NCI-H526 treated with DMSO at 0.1 percent for 48 hours (cell line): ENCODE measurements around the gene ATRN.
"Not testable (repeated sequence)": the region's sequence is repeated elsewhere in the genome, so short reads cannot be mapped to it uniquely, and the experiment has no call there.

Source experiments
- DNase-seq: peaks from one replicate; lab custom pipeline; 2025; lab: John Stamatoyannopoulos, UW

ATRN gene

GRCh38 chr20:3563548-3564177 is 92.8 kb downstream of the ATRN start:
- DNase-seq: peak; percentile 44

DNA sequence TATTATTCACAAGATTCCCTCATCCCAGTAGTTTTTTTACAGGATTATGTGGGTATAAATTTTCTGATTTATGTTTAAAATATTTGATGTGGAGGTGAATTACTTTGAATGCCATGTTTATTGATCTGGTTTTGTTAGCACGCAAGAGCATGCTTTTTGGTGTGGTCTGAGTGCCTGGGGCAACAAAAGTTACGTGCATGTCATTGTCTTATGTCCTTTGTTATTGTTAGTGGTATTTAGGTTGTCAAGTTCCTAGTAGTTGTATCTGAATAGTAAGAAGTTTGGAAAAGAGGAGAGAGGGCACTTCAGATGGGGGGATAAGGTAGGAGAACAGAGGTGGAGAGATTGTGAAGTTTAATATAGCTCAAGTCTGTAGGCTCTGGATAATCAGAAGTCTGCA is 95.0 kb downstream of the ATRN start:
- no peak for DNase-seq

DNA sequence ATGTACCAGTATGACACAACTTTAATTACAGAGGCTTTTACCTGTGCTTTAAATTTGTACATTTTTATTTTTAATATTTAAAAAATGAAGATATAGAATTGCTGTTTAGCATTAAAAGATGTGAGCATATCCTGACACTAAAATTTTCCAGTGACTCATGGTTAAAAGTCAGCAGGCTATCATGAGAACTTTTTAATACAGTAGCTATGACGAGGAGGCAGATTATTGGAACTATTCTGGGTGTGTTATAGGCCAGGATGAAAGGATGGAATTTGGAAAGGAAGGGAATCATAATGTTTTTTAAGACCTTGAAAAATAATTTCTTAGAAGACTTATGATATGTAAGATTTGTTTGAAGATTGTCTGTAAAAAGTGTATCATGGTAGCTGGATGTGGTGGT is 101.3 kb downstream of the ATRN start:
- no peak for DNase-seq

- no peak for DNase-seq
Observed at GRCh38 chr20:3576363-3576762, 105.5 kb downstream of the ATRN start.

- no peak for DNase-seq
Observed at GRCh38 chr20:3577366-3577765, 106.5 kb downstream of the ATRN start.

DNA sequence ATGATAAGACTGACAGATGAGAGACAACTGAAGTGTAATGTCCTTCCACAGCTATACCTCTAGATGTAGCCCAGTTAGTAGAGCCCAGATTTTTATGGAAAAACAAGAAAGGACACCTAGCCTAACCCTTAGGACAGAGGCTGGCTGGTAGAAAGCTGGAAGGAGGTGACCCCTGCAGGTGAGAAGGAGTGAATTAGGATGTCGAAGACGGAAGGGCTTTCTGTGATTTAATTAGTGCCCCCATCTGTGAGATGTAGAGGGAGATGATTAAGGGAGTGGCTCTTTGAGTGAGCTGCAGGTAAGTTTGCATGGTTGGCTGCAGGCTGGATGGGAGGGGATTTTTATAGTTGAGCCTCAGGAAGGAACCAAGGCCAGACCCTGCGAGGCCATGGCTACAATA is 109.6 kb downstream of the ATRN start:
- no peak for DNase-seq

DNA sequence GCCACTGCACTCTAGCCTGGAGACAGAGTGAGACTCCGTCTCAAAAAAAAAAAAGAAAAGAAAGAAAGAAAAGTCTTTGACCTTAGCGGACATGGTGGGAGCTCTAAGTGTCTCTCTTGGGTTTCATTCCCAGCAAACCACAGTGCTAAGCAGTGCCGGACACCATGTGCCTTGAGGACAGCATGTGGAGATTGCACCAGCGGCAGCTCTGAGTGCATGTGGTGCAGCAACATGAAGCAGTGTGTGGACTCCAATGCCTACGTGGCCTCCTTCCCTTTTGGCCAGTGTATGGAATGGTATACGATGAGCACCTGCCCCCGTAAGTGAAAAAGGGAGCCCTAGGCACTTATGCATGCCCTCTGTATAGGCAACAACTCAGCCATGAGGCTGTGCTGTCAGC is 112.9 kb downstream of the ATRN start:
- no peak for DNase-seq

GRCh38 chr20:3586093-3586492 is 115.3 kb downstream of the ATRN start:
- DNase-seq: no peak

DNA sequence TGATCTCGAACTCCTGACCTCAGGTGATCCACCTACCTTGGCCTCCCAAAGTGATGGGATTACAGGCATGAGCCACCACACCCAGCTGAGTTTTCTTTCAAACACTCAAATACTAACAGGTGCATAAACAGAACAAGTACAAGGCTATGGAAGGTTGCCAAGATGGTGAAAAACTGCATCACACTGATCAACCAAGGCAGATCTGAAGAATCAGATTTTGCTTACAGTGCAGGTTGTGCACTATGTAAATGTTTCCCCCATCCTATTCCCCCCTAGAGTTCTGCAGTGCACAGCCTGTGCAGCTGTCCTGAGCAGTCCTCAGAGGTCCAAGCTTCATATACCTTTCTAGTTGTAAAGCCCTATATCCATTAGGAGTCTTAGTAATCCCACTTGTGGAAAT is 119.3 kb downstream of the ATRN start:
- no peak for DNase-seq

DNA sequence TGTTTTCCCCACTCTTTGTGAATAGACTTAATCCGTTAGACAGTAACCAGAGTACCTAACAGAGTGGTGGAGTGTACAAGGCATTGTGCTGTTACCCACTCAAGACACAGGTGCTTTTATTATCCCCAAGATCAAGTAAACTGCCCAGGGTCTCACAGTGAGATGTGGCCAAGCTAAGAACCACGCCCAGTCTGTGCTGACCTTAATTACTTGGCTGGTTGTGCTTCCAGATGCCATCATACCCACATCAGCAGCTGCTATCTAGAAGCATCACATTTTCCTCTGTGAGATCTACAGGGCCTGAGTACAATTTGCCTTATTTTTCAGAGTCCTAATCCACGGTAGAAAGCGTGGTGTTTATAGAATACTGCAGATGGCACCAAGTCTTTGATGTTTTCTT is 122.1 kb downstream of the ATRN start:
- no peak for DNase-seq

- no peak for DNase-seq
Observed at GRCh38 chr20:3595541-3595940, 124.7 kb downstream of the ATRN start.

GRCh38 chr20:3603108-3603507 is 132.3 kb downstream of the ATRN start:
- DNase-seq: no peak

- not testable (repeated sequence) for DNase-seq
Observed at GRCh38 chr20:3605386-3605886, 134.6 kb downstream of the ATRN start.

DNA sequence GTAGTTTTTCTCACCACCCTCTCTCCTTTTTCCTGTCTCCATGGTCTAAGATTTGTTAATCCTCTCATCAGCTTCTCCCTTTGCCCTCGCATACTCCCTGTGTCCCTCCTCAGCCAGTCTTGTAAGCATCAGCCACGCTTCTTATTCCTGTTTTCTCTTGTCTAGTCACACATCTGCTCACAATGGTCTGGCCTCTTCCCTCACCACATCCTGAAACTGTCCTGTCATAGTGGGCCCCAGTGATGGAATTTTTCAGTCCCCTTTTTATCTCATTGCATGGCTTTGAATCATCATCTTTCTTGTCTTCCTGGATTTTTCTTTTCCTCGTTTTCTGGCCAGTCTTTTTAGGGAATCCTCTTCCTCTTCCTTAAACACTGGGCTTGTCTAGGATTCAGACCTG is 135.2 kb downstream of the ATRN start:
- no peak for DNase-seq

- no peak for DNase-seq
Observed at GRCh38 chr20:3611901-3612300, 141.1 kb downstream of the ATRN start.

GRCh38 chr20:3612795-3613572 is 142.2 kb downstream of the ATRN start:
- DNase-seq: no peak

GRCh38 chr20:3613821-3614440 is 143.1 kb downstream of the ATRN start:
- DNase-seq: no peak

GRCh38 chr20:3614466-3614865 is 143.6 kb downstream of the ATRN start:
- no peak for DNase-seq

GRCh38 chr20:3615171-3615840 is 144.5 kb downstream of the ATRN start:
- not testable (repeated sequence) for DNase-seq

- no peak for DNase-seq
Observed at GRCh38 chr20:3616250-3616649, 145.4 kb downstream of the ATRN start.

DNA sequence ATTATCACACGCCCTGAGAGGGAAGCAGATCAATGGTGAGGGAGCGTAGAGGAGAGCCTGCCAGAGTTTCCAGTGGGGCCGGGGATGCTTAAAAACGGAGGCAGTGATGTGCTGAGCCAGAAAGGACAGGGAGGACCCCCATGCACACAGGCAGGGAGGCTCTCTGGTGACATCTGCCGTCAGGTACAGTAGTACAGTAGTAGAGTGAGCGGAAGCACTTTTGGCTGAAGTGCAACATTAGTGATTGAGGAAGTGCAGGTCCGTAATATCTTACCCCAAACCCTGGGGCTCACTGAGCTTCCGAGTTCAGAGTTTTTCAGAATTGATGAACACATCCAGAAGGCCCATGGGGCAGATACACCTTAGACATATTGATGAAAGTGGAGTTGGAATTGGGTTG is 150.3 kb downstream of the ATRN start:
- DNase-seq: no peak

GRCh38 chr20:3622406-3622805 is 151.6 kb downstream of the ATRN start:
- DNase-seq: no peak

DNA sequence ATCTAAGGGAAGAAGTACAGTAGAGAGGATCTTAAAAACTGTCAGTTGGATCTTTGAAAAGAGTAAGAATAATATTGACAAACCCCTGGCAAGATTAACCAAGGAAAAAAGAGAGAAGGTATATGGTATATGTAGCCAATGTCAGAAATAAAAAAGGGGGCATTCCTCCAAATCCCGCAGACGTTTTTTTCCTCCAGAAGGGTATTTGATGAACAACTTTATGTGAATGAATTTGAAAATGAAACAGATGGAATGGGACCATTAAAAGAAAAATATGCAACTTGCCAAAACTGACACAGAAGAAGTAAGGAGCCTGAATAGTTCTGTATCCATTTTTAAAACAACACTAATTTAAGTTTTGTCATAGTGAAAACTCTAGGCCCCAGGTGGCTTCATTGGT is 156.7 kb downstream of the ATRN start:
- DNase-seq: no peak
